Nucleus accumbens (tissue), 56 donors: Measurements from ENCODE around the gene MBOAT2.

Experiments used
- DNase-seq, 56 donors: peaks; one replicate each; lab custom pipeline; 2025; lab: John Stamatoyannopoulos, UW

MBOAT2 gene

DNA sequence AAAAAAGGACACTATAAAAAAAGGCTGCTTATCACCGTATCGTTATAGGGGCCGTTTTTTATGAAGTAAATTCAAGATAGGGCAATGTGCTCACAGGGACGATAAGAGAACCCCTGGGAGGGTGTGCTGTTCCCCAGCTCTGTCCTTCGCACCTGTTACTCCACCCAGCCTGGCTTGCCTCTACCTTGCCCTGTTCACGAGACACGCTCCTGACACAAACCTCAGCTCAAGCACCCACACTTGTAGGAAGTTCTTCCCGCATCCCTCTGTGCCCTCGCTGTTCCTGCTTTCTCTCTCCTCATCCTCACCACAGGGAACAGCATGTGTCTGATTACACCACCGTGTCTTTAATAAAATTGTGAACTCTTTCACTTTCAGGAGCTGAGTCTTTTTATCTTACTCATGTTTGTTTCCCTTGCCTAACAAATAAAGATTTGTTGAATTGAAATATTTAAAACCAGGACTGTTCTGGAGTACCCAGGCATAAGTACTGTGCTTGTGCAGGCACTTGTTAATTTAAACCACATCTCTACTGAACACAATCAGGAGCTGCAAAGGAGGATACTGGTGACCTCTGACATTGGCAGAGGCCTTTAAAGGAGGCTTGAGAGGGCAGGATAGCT is 140.0 kb downstream of the MBOAT2 start:
- no peak for DNase-seq

GRCh38 chr2:8862230-8862629 is 141.3 kb downstream of the MBOAT2 start:
- DNase-seq, result no peak

- no peak for DNase-seq
Observed at GRCh38 chr2:8861797-8862196, 141.7 kb downstream of the MBOAT2 start.

DNA sequence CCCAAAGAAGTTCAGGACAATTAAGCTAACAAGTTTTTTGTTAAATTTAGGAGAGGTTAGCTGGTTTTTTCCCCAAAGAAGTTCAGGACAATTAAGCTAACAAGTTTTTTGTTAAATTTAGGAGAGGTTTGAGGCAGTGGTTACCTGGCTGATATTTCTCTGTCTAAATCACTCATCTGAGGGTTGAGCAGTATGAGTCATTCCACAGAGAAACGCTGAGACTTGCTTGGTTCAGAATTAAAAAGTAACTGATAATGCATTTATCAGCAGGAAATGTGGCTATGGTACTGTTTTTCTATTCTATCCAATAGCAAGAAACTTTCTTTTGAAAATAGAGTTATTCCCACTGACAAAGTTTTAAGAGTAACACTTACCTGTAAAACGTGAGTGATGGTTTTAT is 143.2 kb downstream of the MBOAT2 start:
- no peak for DNase-seq

DNA sequence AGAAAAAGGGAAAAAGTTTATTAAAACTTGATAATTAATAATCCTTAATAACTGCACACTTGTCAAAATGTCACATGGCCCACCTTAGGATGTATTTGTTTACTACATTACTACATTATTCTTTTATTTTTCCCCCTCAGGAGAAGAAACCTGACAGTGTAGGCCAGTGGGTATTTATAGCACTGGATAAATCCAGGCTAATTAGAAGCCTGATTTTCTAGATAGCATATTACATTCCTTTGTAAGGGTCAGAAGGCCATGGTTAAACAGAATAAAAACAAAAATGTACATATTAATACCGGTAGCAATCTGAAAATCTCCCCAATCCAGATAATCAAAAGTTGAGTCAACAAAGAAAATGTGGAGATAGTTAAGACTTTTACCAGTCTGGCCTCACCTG is 144.6 kb downstream of the MBOAT2 start:
- no peak for DNase-seq

DNA sequence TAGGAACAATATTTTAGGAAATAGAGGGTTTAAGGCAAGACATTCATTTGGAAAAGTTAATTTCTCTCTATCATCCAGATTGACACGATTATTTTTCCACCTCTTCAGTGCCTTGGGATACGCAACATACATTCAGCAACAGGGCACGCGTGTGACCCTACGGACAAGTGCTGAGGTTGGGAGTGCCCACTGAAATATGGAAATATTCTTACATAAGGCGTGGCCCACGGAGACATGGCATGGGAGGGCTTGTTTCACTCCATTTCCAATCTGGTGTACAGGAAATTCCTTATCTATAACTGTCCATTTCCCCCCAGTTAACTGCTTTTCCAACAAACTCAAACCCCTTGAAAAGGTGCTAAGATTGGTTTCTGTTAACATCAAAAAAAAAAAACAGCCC is 145.2 kb downstream of the MBOAT2 start:
- no peak for DNase-seq

DNA sequence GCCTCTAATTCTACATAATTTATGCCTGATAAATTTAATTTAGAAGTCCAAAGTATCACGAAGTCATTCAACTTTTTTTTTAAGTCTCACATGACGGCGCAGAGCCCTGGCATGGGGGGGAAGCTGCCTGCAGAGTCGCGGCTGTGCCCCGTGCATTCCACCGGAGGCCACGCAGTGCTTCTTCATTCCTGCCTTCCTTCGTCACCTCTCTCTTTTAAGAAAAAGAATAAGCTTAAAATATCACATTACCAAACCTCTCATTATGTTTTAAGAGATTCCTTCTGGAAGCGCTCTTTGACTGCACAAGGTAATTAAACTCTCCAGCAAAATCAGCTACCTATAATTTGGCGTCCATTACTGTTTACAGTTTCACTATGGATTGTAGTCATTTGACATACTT is 145.8 kb downstream of the MBOAT2 start:
- DNase-seq, result no peak

DNA sequence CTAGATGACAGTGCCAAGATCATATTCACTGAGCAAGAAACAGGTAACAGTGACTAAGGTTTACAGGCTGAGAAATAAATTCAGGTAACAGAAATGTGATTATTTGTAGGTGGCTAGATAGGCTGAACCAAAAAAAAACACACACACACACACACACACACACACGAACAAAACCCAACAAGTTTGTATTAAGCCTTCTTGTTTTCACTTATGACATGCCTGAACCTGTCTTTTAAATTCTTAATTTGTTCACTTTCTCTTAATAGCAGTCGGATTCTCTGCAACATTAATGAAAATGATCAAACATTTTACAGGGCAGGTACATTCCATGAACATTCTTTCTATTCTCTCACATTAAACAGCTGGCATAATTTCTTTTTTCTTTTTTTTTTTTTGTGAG is 147.3 kb downstream of the MBOAT2 start:
- no peak for DNase-seq

GRCh38 chr2:8855010-8855409 is 148.5 kb downstream of the MBOAT2 start:
- no peak for DNase-seq

DNA sequence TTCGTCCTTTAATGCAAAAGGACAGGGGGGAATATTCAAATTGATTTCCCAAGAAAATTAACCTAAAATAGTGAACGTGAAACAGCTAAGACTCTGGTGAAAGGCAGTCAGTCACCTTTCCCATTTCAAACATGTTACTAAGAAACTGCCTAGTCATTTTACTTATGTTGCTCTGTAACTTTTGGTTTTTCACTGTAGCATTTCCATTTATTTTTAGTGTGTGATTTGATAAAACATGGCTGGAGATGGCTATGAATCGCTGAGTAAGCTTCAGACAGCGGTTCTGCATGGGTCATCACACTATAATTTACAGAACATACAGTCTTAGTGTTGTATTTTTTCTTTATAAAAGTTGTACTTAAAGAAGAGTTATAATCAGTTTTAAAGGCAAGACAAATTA is 150.1 kb downstream of the MBOAT2 start:
- DNase-seq, result no peak

DNA sequence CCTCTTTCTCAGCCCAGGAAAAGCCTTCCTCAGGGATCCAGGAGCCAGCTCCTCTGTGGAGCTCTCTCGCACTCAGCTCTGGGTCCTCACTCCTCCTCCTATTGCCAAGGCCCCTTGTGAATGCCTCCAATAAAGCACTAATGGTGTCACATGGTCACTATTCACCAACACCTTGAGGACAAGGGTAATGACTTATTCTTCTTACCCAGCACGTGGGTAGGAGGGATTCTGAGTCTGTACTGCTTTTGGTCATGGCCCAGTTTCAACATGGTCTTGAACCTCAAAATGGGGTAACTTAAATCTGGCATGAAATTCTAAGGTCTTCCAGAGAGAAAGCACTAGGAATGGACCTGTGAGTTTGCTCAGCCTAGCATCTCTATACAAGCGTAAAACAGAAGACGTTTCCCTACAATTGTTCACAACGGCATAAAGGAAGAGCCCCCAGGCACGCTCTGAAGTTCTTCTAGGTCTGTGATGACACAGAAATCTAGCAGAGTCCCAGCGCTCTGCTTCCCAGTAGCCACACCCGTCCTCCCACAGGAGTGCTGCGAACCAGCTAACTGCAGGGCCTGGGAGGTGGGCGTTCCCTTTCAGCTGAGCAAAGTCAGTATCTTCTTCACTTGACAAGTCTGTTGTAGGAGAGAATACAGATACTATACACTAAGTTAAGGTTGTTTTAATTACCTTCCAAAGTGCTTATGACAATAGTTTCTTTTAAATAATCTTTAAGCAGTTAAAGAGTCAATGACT is 151.5 kb downstream of the MBOAT2 start:
- peak in 38 of 56 donors; percentile 2 to 82 (median 31) for DNase-seq

DNA sequence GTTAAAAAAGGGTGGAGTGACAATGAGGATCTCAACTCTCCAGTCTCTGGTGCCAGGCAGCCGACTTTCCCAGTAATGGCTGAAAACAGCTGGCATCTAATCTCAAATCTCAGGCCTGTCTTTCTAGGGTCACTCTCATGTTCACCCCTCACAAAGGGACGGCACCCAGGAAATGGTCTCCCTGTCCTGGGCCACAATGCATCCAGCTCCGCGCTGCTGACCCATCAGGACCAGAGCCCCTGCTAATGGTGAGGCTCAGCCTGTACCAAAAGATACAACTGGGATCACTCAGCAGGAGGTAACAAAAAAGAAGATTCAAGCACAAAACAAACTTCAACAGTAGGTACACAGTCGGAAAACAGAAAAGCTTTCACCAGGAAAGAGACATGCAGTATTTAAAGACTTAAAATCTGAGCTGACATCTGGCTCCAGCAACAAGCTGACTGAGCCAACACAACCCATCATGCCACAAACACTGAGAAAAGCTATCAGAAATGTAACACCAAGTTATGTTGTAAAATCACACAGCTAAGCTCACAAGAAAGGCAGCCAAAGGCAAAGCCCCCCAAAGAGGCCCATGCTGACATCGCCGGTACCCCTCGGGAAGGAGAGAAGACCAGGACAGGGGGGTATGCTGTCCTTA is 152.5 kb downstream of the MBOAT2 start:
- DNase-seq, result no peak

- DNase-seq, result no peak
Observed at GRCh38 chr2:8849327-8849726, 154.2 kb downstream of the MBOAT2 start.

DNA sequence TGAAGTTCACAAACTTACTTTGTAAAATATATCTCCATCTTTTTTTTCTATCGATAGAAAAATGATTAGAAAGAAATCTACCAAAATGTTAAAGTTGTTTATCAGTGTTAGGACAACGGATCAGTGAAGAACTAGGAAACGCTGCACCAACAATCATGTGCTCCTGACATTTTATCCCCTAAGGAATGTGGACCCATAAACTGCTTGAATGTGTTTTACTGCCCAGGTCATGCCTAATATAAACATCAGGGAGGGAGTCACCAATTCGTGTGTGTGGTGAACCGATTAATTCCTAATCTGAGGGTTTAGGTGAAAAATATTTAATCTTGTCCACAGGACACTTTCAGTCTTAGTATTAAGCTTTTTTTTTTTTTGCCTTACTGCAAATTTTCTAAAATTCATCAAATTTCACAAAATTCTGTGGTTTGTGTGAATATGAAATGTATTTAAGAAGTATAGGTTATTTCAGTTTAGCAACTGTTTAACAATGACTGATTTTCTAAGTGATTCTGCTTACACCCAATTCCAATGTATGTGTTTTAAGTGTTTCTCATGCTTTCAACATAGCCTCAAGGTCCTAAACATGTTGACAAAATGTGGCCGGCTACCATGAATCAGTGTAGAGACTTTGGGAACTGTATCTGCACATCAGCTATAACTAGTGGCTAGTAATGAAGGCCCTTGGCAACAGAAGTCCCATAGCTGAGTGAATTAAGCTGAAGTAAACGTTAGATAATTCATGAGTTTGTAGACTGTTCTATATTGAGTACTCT is 155.0 kb downstream of the MBOAT2 start:
- no peak for DNase-seq

GRCh38 chr2:8847400-8847799 is 156.1 kb downstream of the MBOAT2 start:
- DNase-seq, result no peak

GRCh38 chr2:8841932-8842331 is 161.6 kb downstream of the MBOAT2 start:
- no peak for DNase-seq

GRCh38 chr2:8840475-8841091 is 162.9 kb downstream of the MBOAT2 start:
- no peak for DNase-seq

DNA sequence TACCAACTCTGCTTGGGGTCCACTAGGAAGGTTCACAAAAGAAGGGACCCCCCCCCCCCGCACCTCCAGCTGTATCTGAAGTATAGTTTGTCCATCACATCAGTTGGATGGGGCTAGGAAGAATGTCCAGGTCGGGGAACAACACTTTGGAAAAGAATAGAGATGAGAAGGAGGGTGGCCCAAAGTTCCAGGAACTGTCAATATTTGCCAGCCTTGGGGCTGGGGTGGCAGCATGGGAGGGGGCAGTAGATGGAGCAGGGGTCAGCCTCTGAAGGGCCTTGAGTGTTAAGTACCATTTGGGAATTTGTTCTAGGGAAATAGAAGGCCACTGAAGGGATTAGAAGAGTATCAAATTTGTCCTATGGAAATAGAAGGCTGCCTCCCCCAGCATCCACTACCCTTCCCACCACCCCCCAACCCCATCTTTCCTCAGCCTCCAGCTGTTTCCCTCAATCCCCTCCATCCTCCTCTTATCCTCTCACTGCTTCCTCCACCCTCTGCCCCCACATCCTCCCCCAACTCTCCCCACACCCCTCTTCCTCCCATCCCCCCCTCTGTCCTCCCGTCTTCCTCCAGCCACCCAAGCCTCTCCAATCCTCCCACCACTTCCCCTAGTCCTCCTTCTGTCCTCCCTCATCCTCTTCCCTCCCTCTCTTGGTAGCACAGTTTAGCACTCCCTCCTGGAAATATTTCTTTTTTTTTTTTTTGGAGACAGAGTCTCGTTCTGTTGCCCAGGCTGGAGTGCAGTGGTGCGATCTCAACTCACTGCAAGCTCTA is 164.1 kb downstream of the MBOAT2 start:
- no peak for DNase-seq

DNA sequence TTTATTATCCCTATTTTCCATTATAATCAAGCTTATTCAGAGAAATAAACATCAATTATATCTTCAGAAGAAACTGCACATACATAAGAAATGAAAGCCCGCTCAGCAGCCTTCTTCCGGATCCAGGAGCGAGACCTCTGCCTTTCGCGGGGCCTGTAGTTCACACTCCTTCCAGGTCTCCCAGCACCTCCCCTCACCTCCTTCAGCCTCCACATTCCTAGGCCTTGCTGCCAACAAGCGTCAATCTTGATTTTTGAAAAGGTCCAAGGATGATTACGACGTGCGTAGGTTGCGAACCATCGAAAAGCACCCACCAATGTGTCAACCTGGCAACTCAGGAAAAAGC is 165.7 kb downstream of the MBOAT2 start:
- peak in 2 of 56 donors; percentile 19 to 54 for DNase-seq
